Stimulated activated effector memory CD8-positive, alpha-beta T cell treated with anti-CD3 and anti-CD28 coated beads, Interleukin-12 subunit alpha, Interleukin-12 subunit beta, amount 100 ng/mL, for 72 hours (primary cell): ENCODE measurements around the gene SBK3.
A peak's percentile ranks its signal among the peaks of the same experiment; 100 is the strongest.
"Not testable (repeated sequence)": the region's sequence is repeated elsewhere in the genome, so short reads cannot be mapped to it uniquely, and the experiment has no call there.

ENCODE experiments used
- ATAC-seq: fragments of 150-1000 bp; cut with Tn5 transposase; 2 replicates; pipeline ENCODE4 v1.10.0; 2021
- DNase-seq, 2 donors: peaks; one replicate each; pipeline ENCODE4 v3.0.0; 2021 to 2022; ENCODE audit warnings: low spot score in 2 of 2
- H3K27ac Mint-ChIP-seq: one replicate; pipeline ENCODE4 v1.8.0; 2022; ENCODE audit warnings: mild to moderate bottlenecking, mixed read lengths
- H3K36me3 Mint-ChIP-seq: one replicate; pipeline ENCODE4 v1.8.0; 2022; ENCODE audit warnings: mild to moderate bottlenecking, mixed read lengths
- H3K4me1 Mint-ChIP-seq: one replicate; pipeline ENCODE4 v1.8.0; 2022; ENCODE audit warnings: mixed read lengths
- H3K4me3 Mint-ChIP-seq: one replicate; pipeline ENCODE4 v1.8.0; 2022; ENCODE audit warnings: mild to moderate bottlenecking, mixed read lengths
- H3K9me3 Mint-ChIP-seq: one replicate; pipeline ENCODE4 v1.8.0; 2022; ENCODE audit warnings: mixed read lengths

SBK3 gene

DNA sequence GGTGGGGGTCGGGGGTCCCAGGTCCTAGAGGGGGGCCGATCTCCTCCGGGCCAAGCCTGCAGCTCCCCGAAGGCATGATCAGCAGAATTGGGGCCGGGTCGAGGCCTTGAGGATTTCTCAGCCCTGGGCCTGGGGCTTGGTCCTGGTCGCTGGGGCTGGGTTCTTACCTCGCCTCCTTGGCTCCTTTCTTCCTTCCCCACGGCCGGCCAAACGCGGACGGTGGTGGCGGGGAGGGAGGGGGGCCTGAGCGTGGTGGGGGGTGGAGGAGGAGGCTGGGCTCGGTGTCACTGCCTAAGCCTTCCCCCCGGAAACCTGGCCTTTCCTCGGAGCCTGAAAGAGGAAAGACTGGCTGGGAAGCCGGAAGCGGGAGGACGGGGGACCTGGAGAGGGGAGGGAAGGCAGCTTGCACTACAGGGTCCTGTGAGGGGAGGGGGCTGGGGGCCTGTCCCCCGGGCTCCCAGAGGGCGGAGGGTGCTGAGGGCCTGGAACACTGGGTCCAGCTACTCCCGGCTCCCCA is 35.3 kb upstream of the SBK3 start, which contains the start of gene ZNF579:
ZNF579 (minus strand) TSS at position 221 of the 517 bp plus-strand sequence. CDS start 1,209 bp downstream, outside the sequence.
- no peaks in the 10 kb centered on the region for H3K9me3 Mint-ChIP-seq
- peaks cover 21% of the 10 kb centered on the region for H3K36me3 Mint-ChIP-seq
- peak; percentile 80 for ATAC-seq
- H3K27ac Mint-ChIP-seq: peak within 1 kb of the TSS; percentile 96
- peak; percentile 55 to 88 for DNase-seq
- H3K4me3 Mint-ChIP-seq: peak within 1 kb of the TSS; percentile 83
- peaks cover 30% of the 10 kb centered on the region for H3K4me1 Mint-ChIP-seq

- H3K9me3 Mint-ChIP-seq: no peaks in the 10 kb centered on the region
- H3K4me1 Mint-ChIP-seq: peaks cover 23% of the 10 kb centered on the region
- peak overlapping the region; percentile 83 for H3K4me3 Mint-ChIP-seq
- H3K36me3 Mint-ChIP-seq: peaks cover 21% of the 10 kb centered on the region
- no peak for DNase-seq
- H3K27ac Mint-ChIP-seq: peak overlapping the region; percentile 96
- peak; percentile 36 for ATAC-seq
Observed at GRCh38 chr19:55579766-55580621, 34.7 kb upstream of the SBK3 start.

DNA sequence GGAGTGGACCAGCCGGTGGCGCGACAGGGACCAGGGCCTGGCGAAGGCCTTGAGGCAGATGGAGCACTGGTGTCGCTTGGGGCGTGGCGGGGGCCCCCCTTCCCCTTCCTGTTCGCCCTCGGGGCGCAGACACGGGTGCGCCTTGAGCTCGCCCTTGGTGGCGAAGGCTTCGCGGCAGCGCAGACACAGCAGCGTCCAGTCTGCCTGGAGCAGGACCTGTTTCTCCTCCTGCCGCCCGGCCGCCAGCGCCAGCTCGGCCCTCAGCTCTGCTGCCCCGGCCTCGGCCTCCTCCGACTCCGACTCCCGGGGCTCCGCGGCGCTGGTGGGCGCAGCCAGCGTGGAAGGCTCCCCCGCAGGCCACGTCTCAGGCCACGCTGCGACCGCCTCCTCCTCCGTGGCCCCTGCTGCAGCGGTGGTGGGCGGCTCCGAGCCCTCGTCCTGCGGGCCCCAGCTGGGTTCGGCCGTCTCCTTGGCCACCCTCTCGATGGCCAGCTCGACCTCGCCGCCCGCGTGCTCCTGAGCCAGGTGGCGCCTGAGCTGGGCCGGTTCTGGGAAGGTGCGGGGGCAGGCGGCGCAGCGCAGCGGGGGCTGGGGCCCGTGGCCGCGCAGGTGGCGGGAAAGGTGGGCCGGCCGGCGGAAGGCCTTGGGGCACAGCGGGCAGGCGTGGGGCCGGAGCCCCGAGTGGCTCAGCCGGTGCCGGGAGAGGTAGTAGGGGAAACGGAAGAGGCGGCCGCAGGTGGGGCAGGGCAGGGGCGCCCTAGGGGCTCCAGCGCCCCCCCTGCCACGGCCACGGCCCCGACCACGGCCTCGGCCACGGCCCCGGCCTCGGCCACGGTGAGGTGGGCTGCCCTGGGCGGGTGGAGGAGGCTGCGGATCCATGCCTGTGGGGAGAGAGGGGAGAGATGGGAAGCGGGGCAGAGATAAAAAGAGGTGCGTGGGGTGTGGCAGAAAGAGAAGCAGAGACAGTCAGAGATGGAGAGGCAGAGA is 33.7 kb upstream of the SBK3 start:
- Mint-ChIP-seq H3K4me3 (peak overlapping the region; percentile 83), H3K36me3 (peaks cover 21% of the 10 kb centered on the region), H3K27ac (peak overlapping the region; percentile 96), H3K9me3 (no peaks in the 10 kb centered on the region), H3K4me1 (peaks cover 23% of the 10 kb centered on the region)
- ATAC-seq (no peak), DNase-seq (no peak)

DNA sequence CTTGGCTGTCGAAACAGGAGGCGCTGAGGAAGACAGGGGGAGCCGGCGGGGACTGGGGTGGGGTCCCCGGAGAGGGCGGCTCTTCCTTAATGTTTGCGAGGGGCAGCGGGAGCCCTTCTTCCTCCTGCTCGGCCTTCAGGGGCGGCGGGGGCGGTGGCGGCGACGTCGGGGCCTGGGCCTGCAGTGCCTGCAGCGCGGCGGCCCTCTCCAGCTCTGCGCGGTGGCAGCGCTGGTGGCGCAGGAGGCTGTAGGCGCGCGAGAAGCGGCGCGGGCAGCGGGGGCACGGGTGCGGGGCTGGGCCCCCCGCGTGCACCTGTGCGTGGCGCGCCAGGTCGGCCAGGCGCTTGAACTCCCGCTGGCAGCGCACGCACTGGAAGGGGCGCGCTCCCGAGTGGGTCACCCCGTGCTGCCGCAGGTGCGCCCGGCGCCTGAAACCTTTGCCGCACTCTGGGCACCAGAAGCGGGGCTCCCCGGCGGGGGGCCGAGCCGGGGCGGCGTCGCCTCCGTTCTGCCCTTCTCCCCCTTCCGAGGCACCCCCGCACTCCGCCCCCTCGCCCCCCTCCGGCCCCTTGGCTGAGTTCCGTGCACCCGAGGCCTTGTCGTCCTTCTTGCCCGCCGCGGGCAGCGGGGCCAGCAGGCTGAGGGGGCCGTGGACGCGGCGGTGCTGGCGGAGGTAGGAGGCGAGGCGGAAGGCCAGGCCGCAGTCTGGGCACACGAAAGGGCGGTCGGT is 32.9 kb upstream of the SBK3 start:
- DNase-seq: no peak
- ATAC-seq: no peak
- Mint-ChIP-seq H3K4me3 (no peak overlapping the region), H3K9me3 (no peaks in the 10 kb centered on the region), H3K4me1 (peaks cover 23% of the 10 kb centered on the region), H3K36me3 (peaks cover 21% of the 10 kb centered on the region), H3K27ac (no peak overlapping the region)

DNA sequence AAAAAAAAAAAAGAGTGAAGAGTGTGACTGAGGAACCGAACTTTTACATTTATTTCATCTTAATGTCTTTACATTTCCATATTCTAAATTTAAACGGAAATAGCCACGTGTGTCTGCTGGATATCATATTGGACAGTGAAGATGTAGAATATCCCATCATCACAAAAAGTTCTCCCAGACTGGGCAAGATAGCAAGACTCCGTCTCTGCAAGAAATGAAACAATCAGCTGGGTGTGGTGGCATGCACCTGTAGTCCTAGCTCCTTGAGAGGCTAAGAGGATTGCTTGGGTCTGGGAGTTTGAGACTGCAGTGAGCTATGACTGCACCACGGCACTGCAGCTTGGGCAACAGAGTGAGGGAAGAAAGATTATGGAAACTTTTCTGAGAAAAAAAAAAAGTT is 31.4 kb upstream of the SBK3 start:
- no peak overlapping the region for H3K4me3 Mint-ChIP-seq
- ATAC-seq (no peak), DNase-seq (no peak)
- peaks cover 18% of the 10 kb centered on the region for H3K4me1 Mint-ChIP-seq
- peaks cover 21% of the 10 kb centered on the region for H3K36me3 Mint-ChIP-seq
- H3K27ac Mint-ChIP-seq: no peak overlapping the region
- H3K9me3 Mint-ChIP-seq: no peaks in the 10 kb centered on the region

DNA sequence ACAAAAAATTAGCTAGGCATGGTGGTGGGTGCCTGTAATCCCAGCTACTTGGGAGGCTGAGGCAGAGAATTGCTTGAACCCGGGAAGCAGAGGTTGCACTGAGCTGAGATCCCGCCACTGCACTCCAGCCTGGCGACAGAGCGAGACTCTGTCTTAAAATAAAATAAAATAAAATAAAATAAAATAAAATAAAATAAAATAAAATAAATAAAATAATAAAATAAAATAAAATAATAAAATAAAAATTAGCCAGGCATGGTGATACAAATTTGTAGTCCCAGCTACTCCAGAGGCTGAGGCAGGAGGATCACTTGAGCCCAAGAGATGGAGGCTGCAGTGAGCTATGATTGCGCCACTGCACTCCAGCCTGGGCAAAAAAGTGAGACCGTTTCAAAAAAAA is 28.6 kb upstream of the SBK3 start:
- H3K4me3 Mint-ChIP-seq, DNase-seq, H3K4me1 Mint-ChIP-seq, H3K27ac Mint-ChIP-seq, ATAC-seq, H3K9me3 Mint-ChIP-seq: not testable (repeated sequence)
- peaks cover 10% of the 10 kb centered on the region for H3K36me3 Mint-ChIP-seq

DNA sequence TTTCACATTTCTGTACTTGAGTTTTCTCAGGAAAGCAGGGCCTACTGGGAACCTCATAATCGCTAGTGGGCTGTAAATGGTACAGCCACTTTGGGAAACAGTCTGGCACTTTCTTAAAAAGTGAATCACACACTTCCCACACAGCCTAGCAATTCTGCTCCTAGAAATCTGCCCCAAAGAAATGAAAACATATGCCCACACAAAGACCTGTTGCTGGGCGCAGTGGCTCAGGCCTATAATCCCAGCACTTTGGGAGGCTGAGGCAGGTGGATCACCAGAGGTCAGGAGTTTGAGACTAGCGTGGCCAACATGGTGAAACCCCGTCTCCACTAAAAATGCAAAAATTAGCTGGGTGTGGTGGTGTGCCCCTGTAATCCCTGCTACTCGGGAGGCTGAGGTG is 24.1 kb upstream of the SBK3 start:
- not testable (repeated sequence) for H3K4me1 Mint-ChIP-seq, H3K27ac Mint-ChIP-seq, DNase-seq, H3K9me3 Mint-ChIP-seq, ATAC-seq, H3K36me3 Mint-ChIP-seq, H3K4me3 Mint-ChIP-seq

DNA sequence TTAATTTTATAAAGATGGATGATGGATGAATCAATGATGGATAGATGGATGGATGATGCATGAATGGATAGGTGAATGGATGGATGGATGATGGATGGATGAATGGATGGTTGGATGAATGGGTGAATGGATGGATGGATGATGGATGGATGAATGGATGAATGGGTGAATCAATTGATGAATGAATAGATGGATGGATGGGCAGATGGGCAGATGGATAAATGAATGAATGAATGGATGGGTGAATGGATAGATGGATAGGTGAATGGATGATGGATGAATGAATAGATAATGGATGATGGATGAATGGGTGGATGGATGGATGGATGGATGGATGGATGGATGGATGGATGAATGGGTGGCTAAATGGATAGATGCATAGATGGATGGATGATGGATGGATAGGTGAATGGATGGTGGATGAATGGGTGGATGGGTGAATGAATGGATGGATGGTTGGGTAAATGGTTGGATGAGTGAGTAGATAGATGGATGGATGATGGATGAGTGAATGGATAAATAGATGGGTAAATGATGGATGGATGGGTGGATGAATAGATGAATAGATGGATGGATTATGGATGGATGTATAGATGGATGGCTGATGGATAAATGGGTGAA is 22.5 kb upstream of the SBK3 start:
- Mint-ChIP-seq H3K27ac (no peak overlapping the region), H3K4me3 (no peak overlapping the region), H3K4me1 (no peaks in the 10 kb centered on the region), H3K9me3 (no peaks in the 10 kb centered on the region), H3K36me3 (no peaks in the 10 kb centered on the region)
- DNase-seq (no peak), ATAC-seq (no peak)

GRCh38 chr19:55566823-55567222 is 21.5 kb upstream of the SBK3 start:
- Mint-ChIP-seq H3K27ac (no peak overlapping the region), H3K36me3 (no peaks in the 10 kb centered on the region), H3K9me3 (no peaks in the 10 kb centered on the region), H3K4me1 (no peaks in the 10 kb centered on the region), H3K4me3 (no peak overlapping the region)
- DNase-seq (no peak), ATAC-seq (no peak)

- DNase-seq (no peak), ATAC-seq (no peak)
- Mint-ChIP-seq H3K4me1 (peaks cover 5% of the 10 kb centered on the region), H3K27ac (no peak overlapping the region), H3K9me3 (no peaks in the 10 kb centered on the region), H3K4me3 (no peak overlapping the region), H3K36me3 (no peaks in the 10 kb centered on the region)
Observed at GRCh38 chr19:55563261-55563690, 17.9 kb upstream of the SBK3 start.

GRCh38 chr19:55559684-55560083 is 14.3 kb upstream of the SBK3 start:
- no peak for DNase-seq
- Mint-ChIP-seq H3K9me3 (no peaks in the 10 kb centered on the region), H3K4me1 (peaks cover 5% of the 10 kb centered on the region), H3K27ac (no peak overlapping the region), H3K36me3 (no peaks in the 10 kb centered on the region), H3K4me3 (no peak overlapping the region)
- no peak for ATAC-seq

DNA sequence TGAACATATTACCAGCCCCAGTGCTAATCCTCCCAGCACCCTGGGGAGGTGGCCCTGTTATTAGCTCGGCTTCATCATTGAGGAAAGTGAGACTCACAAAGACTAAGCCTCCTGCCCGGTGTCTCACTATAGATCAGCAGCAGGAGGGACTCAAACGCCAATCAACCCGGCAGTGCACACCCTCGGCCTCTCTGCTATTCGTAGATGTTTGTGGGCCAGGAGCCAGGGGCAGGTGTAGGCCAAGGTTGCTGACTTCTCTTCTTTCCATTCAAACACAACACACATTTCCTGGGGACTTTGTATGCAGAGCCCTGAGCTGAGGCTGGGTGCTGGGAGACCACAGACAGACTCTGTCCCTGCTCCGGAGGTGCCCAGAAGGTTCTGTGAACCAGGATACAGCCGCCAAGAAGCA is 9.4 kb upstream of the SBK3 start:
- no peaks in the 10 kb centered on the region for H3K4me1 Mint-ChIP-seq
- H3K36me3 Mint-ChIP-seq: no peaks in the 10 kb centered on the region
- ATAC-seq (no peak), DNase-seq (no peak)
- H3K9me3 Mint-ChIP-seq: no peaks in the 10 kb centered on the region
- H3K4me3 Mint-ChIP-seq: no peak overlapping the region
- H3K27ac Mint-ChIP-seq: no peak overlapping the region

GRCh38 chr19:55554302-55554701 is 9.0 kb upstream of the SBK3 start:
- peak overlapping the region; percentile 9 for H3K27ac Mint-ChIP-seq
- no peak for DNase-seq
- H3K9me3 Mint-ChIP-seq: no peaks in the 10 kb centered on the region
- no peaks in the 10 kb centered on the region for H3K36me3 Mint-ChIP-seq
- H3K4me3 Mint-ChIP-seq: no peak overlapping the region
- H3K4me1 Mint-ChIP-seq: no peaks in the 10 kb centered on the region
- no peak for ATAC-seq
